WTC11 (cell line): Measurements from ENCODE around the gene NDRG3. TPM values are rescaled to one million over a fixed set of nuclear protein-coding genes. Genes with fewer than 3 reads are reported as not detected.
A peak's percentile ranks its signal among the peaks of the same experiment; 100 is the strongest.

Source experiments
- ATAC-seq: fragments of 200-7000 bp; cut with Tn5 transposase; 2 replicates; pipeline ENCODE4 v1.10.0; 2021; ENCODE audit warnings: mild to moderate bottlenecking, moderate library complexity
- CTCF ChIA-PET: fragments of 300-600 bp; sonication (Branson Sonifier 250); formaldehyde crosslinking; loops from one replicate; lab custom pipeline; 2021; ENCODE audit warnings: antibody characterized with exemption; lab: Charles Lee
- POLR2A ChIA-PET: fragments of 350-600 bp; sonication (Branson Sonifier 250); formaldehyde crosslinking; loops from one replicate; lab custom pipeline; 2021; ENCODE audit warnings: antibody characterized with exemption; lab: Charles Lee
- DNase-seq: peaks from one replicate; pipeline ENCODE4 v3.0.0; 2021; ENCODE audit warnings: low spot score
- H3K27ac Mint-ChIP-seq: 2 replicates; pipeline ENCODE4 v1.8.0; 2021; ENCODE audit warnings: mixed read lengths
- H3K27me3 Mint-ChIP-seq: 2 replicates; pipeline ENCODE4 v1.8.0; 2021; ENCODE audit warnings: low read depth, mild to moderate bottlenecking, moderate library complexity, mixed read lengths
- H3K36me3 Mint-ChIP-seq: 2 replicates; pipeline ENCODE4 v1.8.0; 2021; ENCODE audit warnings: mixed read lengths
- H3K4me1 Mint-ChIP-seq: 2 replicates; pipeline ENCODE4 v1.8.0; 2022; ENCODE audit warnings: mixed read lengths
- H3K4me3 Mint-ChIP-seq: 2 replicates; pipeline ENCODE4 v1.8.0; 2021; ENCODE audit warnings: mild to moderate bottlenecking, moderate library complexity, mixed read lengths
- H3K9me3 Mint-ChIP-seq: 2 replicates; pipeline ENCODE4 v1.8.0; 2021; ENCODE audit warnings: mixed read lengths
- ATF1 ChIP-seq: sonication (generic); formaldehyde crosslinking; IDR thresholded peaks from 2 replicates; pipeline ENCODE4 v1.8.1; 2023; ENCODE audit warnings: mild to moderate bottlenecking, moderate library complexity, missing genetic modification reagents
- CBFB ChIP-seq: sonication (generic); formaldehyde crosslinking; IDR thresholded peaks from 2 replicates; pipeline ENCODE4 v1.8.1; 2022; ENCODE audit warnings: mild to moderate bottlenecking, low read depth, missing genetic modification reagents
- CDX4 ChIP-seq: fragments of 250-450 bp; sonication (Bioruptor Pico); IDR thresholded peaks from 2 replicates; pipeline ENCODE4 v1.9.0; 2021; ENCODE audit warnings: moderate library complexity, mild to moderate bottlenecking, inconsistent platforms, borderline replicate concordance
- CTCF ChIP-seq: fragments of 200-600 bp; IDR thresholded peaks from 2 replicates; pipeline ENCODE4 v1.8.0; 2022; ENCODE audit warnings: antibody characterized with exemption
- EMX1 ChIP-seq: fragments of 250-450 bp; sonication (Bioruptor Pico); IDR thresholded peaks from 2 replicates; pipeline ENCODE4 v1.8.0; 2021; ENCODE audit warnings: mild to moderate bottlenecking
- ETV6 ChIP-seq: sonication (generic); formaldehyde crosslinking; IDR thresholded peaks from 2 replicates; pipeline ENCODE4 v1.8.1; 2022; ENCODE audit warnings: mild to moderate bottlenecking, missing genetic modification reagents
- FOXJ3 ChIP-seq: sonication (generic); formaldehyde crosslinking; IDR thresholded peaks from 2 replicates; pipeline ENCODE4 v1.9.0; 2021; ENCODE audit warnings: missing genetic modification reagents, mild to moderate bottlenecking, borderline replicate concordance
- FOXK1 ChIP-seq: sonication (generic); formaldehyde crosslinking; IDR thresholded peaks from 2 replicates; pipeline ENCODE4 v1.8.0; 2022; ENCODE audit warnings: mild to moderate bottlenecking, moderate library complexity, missing genetic modification reagents
- JAZF1 ChIP-seq: fragments of 250-450 bp; sonication (Bioruptor Pico); IDR thresholded peaks from 2 replicates; pipeline ENCODE4 v1.9.0; 2021; ENCODE audit warnings: moderate library complexity, mild to moderate bottlenecking, inconsistent platforms
- NFATC4 ChIP-seq: fragments of 250-450 bp; sonication (Bioruptor Pico); IDR thresholded peaks from 2 replicates; pipeline ENCODE4 v1.9.0; 2021; ENCODE audit warnings: mild to moderate bottlenecking
- NR2C2 ChIP-seq: sonication (generic); formaldehyde crosslinking; IDR thresholded peaks from 2 replicates; pipeline ENCODE4 v1.8.0; 2022; ENCODE audit warnings: mild to moderate bottlenecking, missing genetic modification reagents
- SMAD3 ChIP-seq: sonication (generic); formaldehyde crosslinking; IDR thresholded peaks from 2 replicates; pipeline ENCODE4 v1.8.0; 2022; ENCODE audit warnings: missing genetic modification reagents, mild to moderate bottlenecking, borderline replicate concordance
- SOX15 ChIP-seq: fragments of 250-450 bp; sonication (Bioruptor Pico); IDR thresholded peaks from 2 replicates; pipeline ENCODE4 v1.9.0; 2021; ENCODE audit warnings: mild to moderate bottlenecking
- ZBTB21 ChIP-seq: sonication (generic); formaldehyde crosslinking; IDR thresholded peaks from 2 replicates; pipeline ENCODE4 v1.8.1; 2023; ENCODE audit warnings: mild to moderate bottlenecking, missing genetic modification reagents, borderline replicate concordance
- ZMAT4 ChIP-seq: fragments of 250-450 bp; sonication (Bioruptor Pico); IDR thresholded peaks from 2 replicates; pipeline ENCODE4 v1.9.0; 2021; ENCODE audit warnings: mild to moderate bottlenecking
- ZNF138 ChIP-seq: sonication (generic); formaldehyde crosslinking; conservative IDR thresholded peaks from 2 replicates; pipeline ENCODE4 v1.8.1; 2022; ENCODE audit warnings: mild to moderate bottlenecking, moderate library complexity, missing genetic modification reagents
- ZNF232 ChIP-seq: sonication (generic); formaldehyde crosslinking; IDR thresholded peaks from 2 replicates; pipeline ENCODE4 v1.8.0; 2022; ENCODE audit warnings: mild to moderate bottlenecking, missing genetic modification reagents
- ZNF263 ChIP-seq: sonication (generic); formaldehyde crosslinking; IDR thresholded peaks from 2 replicates; pipeline ENCODE4 v1.8.1; 2022; ENCODE audit warnings: low read depth, mild to moderate bottlenecking, moderate library complexity, missing genetic modification reagents
- ZNF396 ChIP-seq: fragments of 250-450 bp; sonication (Bioruptor Pico); IDR thresholded peaks from 2 replicates; pipeline ENCODE4 v1.8.0; 2021; ENCODE audit warnings: mild to moderate bottlenecking, moderate library complexity, borderline replicate concordance
- total RNA-seq: library from RNA; stranded (reverse); gene quantifications from 3 replicates; pipeline ENCODE4 v1.2.3, GENCODE V29; 2021
- TF ChIP-seq, protein P1 (sequence below): sonication (generic); formaldehyde crosslinking; IDR thresholded peaks from 2 replicates; pipeline ENCODE4 v1.8.1; 2023; ENCODE audit warnings: mild to moderate bottlenecking, missing genetic modification reagents
- TF ChIP-seq, protein P2 (sequence below): fragments of 250-450 bp; sonication (Bioruptor Pico); IDR thresholded peaks from 2 replicates; pipeline ENCODE4 v1.8.0; 2021; ENCODE audit warnings: mild to moderate bottlenecking
- TF ChIP-seq, protein P3 (sequence below): sonication (generic); formaldehyde crosslinking; IDR thresholded peaks from 2 replicates; pipeline ENCODE4 v1.8.0; 2022; ENCODE audit warnings: missing genetic modification reagents
- TF ChIP-seq, protein P4 (sequence below): sonication (generic); formaldehyde crosslinking; IDR thresholded peaks from 2 replicates; pipeline ENCODE4 v1.8.1; 2023; ENCODE audit warnings: mild to moderate bottlenecking, missing genetic modification reagents, moderate library complexity

The NDRG3 gene
- total RNA-seq, 1 experiment from 2014 or later, result 27.0 TPM

GRCh38 chr20:36631646-36632045 lies 114.2 kb downstream of the NDRG3 start:
- ChIA-PET CTCF (interaction anchor here (1.0 to 2.2 kb wide), 8 partner anchors 19 to 232 kb away, joined by 3 to 18 read pairs (median 4); partner anchors contain the start of gene RAB5IF), POLR2A (no interaction called here)
- H3K9me3 Mint-ChIP-seq, result no peaks in the 10 kb centered on the region
- H3K4me3 Mint-ChIP-seq, result no peak overlapping the region
- 0 out of 2 replicates have a peak, but pooled peaks cover 3% of the 10 kb centered on the region for H3K4me1 Mint-ChIP-seq
- H3K36me3 Mint-ChIP-seq, result no peaks in the 10 kb centered on the region
- no peak for ATAC-seq
- no peak for DNase-seq
- no peak overlapping the region for H3K27ac Mint-ChIP-seq
- TF ChIP-seq FOXJ3 (CRISPR knock-in tag), result no peak
- TF ChIP-seq, protein P1, sequence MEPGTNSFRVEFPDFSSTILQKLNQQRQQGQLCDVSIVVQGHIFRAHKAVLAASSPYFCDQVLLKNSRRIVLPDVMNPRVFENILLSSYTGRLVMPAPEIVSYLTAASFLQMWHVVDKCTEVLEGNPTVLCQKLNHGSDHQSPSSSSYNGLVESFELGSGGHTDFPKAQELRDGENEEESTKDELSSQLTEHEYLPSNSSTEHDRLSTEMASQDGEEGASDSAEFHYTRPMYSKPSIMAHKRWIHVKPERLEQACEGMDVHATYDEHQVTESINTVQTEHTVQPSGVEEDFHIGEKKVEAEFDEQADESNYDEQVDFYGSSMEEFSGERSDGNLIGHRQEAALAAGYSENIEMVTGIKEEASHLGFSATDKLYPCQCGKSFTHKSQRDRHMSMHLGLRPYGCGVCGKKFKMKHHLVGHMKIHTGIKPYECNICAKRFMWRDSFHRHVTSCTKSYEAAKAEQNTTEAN (CRISPR knock-in tag), result no peak
- TF ChIP-seq, protein P2, sequence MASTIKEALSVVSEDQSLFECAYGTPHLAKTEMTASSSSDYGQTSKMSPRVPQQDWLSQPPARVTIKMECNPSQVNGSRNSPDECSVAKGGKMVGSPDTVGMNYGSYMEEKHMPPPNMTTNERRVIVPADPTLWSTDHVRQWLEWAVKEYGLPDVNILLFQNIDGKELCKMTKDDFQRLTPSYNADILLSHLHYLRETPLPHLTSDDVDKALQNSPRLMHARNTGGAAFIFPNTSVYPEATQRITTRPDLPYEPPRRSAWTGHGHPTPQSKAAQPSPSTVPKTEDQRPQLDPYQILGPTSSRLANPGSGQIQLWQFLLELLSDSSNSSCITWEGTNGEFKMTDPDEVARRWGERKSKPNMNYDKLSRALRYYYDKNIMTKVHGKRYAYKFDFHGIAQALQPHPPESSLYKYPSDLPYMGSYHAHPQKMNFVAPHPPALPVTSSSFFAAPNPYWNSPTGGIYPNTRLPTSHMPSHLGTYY, result no peak
- TF ChIP-seq FOXK1 (CRISPR knock-in tag), result no peak
- TF ChIP-seq JAZF1 (CRISPR knock-in tag), result no peak
- no peaks in the 10 kb centered on the region; the same call in 1 of the 2 replicates for H3K27me3 Mint-ChIP-seq

DNA sequence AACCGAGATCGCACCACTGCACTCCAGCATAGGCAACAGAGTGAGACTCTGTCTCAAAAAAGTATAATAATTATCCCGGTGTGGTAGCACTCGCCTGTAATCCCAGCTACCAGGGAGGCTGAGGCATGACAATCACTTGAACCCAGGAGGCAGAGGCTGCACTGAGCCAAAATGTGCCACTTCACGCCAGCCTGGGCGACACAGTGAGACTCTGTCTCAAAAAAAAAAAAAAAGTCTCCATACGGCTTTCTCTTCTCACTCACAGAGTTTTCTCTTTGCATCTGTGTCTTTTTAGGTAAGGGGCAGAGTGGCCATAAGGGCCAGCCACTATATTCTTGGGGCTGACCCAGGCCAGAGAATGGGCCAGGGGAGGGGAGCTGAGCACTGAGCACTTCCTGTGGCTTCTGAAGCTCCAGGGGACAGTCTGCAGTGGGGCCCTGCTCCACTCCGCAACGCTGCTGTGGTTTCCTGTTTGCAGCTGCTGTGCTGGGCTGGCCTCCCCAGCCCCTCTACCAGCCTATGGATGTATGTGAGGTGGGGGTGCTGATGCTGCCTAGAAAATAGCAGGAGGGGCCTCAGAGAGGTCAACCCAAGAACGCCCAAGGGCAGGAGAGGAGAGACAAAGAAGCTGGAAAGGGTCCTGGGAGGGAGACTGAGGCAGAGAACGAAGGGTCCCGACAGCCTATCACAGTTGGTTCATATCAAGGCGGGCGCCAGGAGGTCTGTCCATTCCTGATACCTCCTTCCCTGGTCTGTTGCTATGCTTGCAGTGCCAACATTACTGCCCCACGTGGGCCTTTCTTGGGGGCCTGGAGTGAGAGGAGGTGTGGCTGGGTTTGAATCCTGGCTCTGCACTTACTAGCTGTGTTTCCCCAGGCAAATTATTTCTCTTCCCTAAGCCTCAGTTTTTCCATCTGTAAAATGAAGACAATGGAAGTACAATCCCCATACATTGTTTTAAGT lies 115.9 kb downstream of the NDRG3 start:
- no peaks in the 10 kb centered on the region for H3K36me3 Mint-ChIP-seq
- H3K4me3 Mint-ChIP-seq, result no peak overlapping the region
- H3K27me3 Mint-ChIP-seq, result no peaks in the 10 kb centered on the region
- TF ChIP-seq ZNF138 (CRISPR knock-in tag), result no peak
- TF ChIP-seq ZNF232 (CRISPR knock-in tag), result no peak
- TF ChIP-seq ETV6, result no peak
- TF ChIP-seq ZBTB21 (CRISPR knock-in tag), result no peak
- TF ChIP-seq ATF1 (CRISPR knock-in tag), result no peak
- TF ChIP-seq CDX4 (CRISPR knock-in tag), result no peak
- TF ChIP-seq CBFB (CRISPR knock-in tag), result no peak
- TF ChIP-seq NFATC4, result no peak
- TF ChIP-seq ZMAT4 (CRISPR knock-in tag), result no peak
- no peak for TF ChIP-seq ZNF396 (CRISPR knock-in tag)
- TF ChIP-seq, protein P3, sequence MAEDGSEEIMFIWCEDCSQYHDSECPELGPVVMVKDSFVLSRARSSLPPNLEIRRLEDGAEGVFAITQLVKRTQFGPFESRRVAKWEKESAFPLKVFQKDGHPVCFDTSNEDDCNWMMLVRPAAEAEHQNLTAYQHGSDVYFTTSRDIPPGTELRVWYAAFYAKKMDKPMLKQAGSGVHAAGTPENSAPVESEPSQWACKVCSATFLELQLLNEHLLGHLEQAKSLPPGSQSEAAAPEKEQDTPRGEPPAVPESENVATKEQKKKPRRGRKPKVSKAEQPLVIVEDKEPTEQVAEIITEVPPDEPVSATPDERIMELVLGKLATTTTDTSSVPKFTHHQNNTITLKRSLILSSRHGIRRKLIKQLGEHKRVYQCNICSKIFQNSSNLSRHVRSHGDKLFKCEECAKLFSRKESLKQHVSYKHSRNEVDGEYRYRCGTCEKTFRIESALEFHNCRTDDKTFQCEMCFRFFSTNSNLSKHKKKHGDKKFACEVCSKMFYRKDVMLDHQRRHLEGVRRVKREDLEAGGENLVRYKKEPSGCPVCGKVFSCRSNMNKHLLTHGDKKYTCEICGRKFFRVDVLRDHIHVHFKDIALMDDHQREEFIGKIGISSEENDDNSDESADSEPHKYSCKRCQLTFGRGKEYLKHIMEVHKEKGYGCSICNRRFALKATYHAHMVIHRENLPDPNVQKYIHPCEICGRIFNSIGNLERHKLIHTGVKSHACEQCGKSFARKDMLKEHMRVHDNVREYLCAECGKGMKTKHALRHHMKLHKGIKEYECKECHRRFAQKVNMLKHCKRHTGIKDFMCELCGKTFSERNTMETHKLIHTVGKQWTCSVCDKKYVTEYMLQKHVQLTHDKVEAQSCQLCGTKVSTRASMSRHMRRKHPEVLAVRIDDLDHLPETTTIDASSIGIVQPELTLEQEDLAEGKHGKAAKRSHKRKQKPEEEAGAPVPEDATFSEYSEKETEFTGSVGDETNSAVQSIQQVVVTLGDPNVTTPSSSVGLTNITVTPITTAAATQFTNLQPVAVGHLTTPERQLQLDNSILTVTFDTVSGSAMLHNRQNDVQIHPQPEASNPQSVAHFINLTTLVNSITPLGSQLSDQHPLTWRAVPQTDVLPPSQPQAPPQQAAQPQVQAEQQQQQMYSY (CRISPR knock-in tag), result no peak
- TF ChIP-seq, protein P4, sequence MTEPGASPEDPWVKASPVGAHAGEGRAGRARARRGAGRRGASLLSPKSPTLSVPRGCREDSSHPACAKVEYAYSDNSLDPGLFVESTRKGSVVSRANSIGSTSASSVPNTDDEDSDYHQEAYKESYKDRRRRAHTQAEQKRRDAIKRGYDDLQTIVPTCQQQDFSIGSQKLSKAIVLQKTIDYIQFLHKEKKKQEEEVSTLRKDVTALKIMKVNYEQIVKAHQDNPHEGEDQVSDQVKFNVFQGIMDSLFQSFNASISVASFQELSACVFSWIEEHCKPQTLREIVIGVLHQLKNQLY (CRISPR knock-in tag), result no peak
- no peak for TF ChIP-seq SMAD3 (CRISPR knock-in tag)
- no peak for TF ChIP-seq SOX15 (CRISPR knock-in tag)
- TF ChIP-seq CTCF, result no peak
- no peak for TF ChIP-seq FOXJ3 (CRISPR knock-in tag)
- TF ChIP-seq NR2C2 (CRISPR knock-in tag), result no peak
- TF ChIP-seq ZNF263 (CRISPR knock-in tag), result no peak
- TF ChIP-seq EMX1 (CRISPR knock-in tag), result no peak
- TF ChIP-seq FOXK1 (CRISPR knock-in tag), result no peak
- POLR2A ChIA-PET, result no interaction called here
- 0 out of 2 replicates have a peak, but pooled peaks cover 3% of the 10 kb centered on the region for H3K4me1 Mint-ChIP-seq
- H3K27ac Mint-ChIP-seq, result no peak overlapping the region
- CTCF ChIA-PET, result interaction anchor here (0.8 to 1.5 kb wide), 2 partner anchors 15 to 17 kb away, joined by 3 to 7 read pairs; no protein-coding TSS in a partner anchor
- DNase-seq (no peak), ATAC-seq (peak; percentile 15; the same call in 1 of the 2 replicates)
- H3K9me3 Mint-ChIP-seq, result no peaks in the 10 kb centered on the region
